ENCODE results near the gene CYB5B. TPM values are rescaled to one million over a fixed set of nuclear protein-coding genes. Genes with fewer than 3 reads are reported as not detected.
"Not testable (repeated sequence)": the region's sequence is repeated elsewhere in the genome, so short reads cannot be mapped to it uniquely, and the experiment has no call there.

Gene CYB5B
- polyA plus RNA-seq, 4 donors: 124 to 150 (median 131) TPM

DNA sequence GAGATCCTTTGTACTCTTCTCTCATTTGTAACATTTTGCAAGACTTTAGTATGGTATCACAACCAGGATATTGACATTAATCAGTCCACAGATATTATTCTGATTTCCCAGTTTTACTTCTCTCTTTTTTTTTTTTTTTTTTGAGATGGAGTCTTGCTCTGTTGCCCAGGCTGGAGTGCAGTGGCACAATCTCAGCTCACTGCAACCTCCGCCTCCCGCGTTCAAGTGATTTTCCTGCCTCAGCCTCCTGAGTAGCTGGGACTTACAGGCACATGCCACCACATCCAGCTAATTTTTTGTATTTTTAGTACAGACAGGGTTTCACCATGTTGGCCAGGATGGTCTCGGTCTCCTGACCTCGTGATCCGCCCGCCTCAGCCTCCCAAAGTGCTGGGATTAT is 16.6 kb downstream of the CYB5B start:
- not testable (repeated sequence) for DNase-seq (ENCODE audit: low read depth in 4 of 4, low spot score in 2 of 4)

DNA sequence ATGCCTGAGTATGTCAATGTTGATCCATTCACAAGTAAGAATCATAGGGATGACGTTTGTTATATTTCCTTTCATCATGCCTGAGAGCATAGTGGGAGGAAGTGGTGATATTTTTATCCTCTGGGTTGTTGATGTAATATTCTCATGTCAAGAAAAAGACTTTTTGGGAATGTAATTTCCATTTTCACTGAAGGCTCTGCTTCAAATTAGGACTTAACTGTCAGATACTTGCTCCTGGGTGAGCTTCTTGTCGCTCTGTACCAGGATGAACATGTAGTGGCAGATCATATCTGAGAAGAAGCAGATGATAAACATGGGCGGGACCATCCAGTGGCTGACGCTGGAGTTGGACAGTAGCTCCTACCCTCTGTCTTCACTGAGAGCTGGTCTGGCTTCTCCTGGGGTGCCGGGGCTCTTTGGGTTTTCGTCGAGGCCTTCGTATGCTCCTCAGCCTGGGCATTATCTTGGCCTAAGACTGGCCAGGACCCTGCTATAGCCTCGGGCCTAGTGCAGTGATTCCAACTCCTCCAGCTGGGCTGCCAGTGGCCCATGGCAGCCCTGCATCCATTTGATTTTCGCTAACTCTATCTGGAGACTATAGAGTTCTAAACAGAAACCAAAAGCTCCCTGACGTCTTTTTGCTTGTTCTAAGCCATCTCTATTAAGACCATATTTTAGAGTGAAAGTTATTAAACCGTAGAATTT is 19.7 kb downstream of the CYB5B start:
- no peak for DNase-seq (ENCODE audit: low read depth in 4 of 4, low spot score in 2 of 4)

DNA sequence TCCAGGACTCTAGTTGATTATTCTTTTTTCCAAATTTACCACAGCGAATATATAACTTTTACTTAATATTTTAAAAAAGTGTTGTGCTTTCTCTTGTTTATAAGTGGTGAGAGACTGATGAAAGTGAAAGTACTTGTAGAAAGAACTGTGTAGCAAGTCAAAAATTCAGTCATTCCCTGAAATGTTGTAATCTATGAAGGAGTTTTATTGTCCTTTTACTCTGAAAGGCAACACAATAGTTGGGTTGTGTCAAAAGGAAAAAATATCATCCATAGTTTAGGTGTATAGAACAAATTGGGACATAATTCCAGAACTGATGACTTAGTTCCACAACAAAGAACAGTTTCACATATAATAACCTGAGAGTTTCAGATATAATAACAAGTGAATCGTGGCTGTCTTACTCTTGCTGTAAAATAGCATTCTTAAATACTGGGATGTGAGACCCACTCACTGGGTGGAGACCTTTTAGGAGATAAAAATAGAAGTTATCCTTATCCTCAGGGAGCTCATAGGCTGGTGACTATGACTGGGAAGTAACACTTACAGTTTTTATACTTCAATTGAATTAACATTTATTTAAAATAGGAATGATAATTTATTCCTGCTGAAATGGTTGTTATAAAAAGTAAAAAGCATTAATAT is 20.6 kb downstream of the CYB5B start:
- no peak for DNase-seq (ENCODE audit: low read depth in 4 of 4, low spot score in 2 of 4)

DNA sequence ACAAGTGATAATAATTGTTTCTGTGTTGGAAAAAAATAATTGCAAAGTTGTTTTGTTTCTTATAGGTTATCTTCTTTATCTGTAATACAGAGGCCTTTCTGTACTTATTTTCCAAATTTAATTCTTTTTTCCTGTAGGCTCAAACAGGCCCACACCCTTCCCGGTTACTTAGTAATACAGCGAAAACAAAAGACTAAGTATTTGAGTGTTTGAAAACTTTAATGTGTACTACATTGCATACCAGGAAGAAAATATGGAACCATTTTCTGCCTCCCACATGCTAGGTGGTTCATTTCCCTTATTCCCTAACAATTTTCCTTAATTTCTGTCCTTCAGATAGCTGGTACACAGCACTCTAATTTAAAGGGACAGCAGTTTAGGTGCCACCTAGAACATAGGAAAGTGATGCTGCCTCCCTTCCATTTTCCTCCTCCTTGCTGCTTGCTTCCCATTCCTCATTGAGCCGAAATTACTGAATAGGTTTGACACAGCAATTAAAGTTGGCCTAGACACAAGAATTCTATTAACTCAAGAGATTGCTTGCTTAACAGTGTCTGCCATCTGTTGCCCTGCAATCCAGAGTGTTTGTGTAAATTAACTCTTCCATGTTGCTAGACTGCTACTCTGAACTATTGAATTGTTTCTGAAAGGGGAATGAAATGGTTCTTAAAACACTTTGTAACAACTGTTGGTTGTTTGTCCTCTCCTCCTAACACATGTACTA is 24.2 kb downstream of the CYB5B start:
- no peak for DNase-seq (ENCODE audit: low read depth in 4 of 4, low spot score in 2 of 4)

DNA sequence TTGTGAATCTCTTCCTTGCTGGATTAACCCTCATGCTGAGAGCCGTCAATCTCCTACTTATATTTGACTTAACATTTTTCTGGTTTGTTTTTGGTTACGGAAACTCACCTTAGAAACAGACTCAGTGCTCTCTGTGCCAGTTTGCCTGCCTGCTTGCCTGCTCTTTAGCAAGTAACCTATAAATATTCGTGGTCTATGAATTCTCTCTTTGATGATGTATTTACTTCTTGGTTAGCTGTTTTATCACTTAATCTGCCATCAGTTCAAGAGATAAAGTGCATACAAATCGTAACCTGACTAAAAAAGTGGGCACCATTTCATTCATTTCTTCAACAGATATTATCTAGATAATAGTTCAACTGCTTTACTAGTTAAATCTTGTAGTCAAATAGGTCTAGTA is 26.7 kb downstream of the CYB5B start:
- DNase-seq (ENCODE audit: low read depth in 4 of 4, low spot score in 2 of 4): no peak

DNA sequence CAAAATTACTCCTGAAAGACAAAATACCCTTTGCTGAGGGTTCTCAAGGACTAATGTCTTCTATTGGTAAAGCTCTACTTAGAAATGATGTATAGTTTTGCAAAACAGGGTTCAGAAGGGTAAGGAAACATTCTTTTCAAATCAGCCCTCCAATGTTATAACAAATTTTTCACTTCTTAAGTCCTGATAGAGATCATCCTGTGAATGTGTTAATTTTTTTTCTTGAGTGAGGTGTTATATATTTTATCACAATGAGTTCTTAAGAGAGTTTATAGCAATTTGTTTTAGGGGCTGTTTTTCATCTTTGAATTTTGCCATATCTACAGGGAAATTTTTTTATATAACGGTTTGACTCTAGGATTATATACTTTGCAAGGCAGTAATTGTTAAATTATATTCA is 29.5 kb downstream of the CYB5B start:
- DNase-seq (ENCODE audit: low read depth in 4 of 4, low spot score in 2 of 4): no peak

DNA sequence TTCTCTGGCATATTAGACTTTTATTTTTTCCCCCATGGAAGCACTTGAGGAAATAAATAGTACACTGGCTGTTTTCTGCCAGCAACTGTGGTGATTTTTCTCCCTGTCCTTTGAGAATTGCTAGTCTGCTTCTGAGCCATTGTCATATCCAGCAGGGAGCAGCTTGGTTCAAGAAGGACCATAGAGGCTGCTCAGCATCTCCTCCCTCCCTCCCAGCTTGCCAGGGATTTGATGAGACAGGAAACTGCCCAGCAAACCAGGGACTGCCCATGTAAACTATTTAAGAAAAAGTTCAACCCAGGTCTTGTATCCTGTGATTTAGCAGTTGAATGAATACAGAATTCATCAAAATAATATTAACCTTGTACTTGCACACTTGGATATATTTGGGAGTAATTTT is 39.5 kb downstream of the CYB5B start:
- no peak for DNase-seq (ENCODE audit: low read depth in 4 of 4, low spot score in 2 of 4)

DNA sequence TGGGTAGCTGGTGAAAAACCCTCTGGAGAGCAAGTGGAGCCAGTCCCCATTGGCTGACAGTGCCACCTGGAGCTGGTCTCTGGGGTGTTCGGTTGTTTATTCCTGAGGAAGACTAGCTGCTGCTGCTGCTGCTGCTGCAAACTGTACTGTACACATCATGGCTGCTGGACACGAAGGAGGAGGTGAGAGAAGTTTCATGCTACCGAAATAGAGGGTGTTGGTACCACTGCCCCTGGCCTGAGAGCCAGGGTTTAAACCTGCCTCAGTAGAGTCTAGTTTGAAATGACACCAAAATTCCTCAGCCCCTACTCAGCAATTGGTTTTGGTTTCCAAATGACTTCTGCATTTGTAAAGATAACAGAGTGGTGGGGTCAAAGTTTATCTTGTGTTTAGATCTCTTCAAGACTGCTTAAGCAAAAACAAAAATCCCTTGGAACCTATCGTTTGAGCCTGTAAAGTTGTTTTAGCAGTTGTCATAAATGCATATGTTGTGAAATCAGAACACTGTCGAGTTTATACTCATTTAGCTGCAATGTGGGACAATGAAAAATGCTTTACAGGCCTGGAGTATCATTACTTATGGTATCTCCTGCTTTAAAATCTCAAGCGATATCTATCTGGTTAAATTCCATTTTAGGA is 40.8 kb downstream of the CYB5B start:
- no peak for DNase-seq (ENCODE audit: low read depth in 4 of 4, low spot score in 2 of 4)

DNA sequence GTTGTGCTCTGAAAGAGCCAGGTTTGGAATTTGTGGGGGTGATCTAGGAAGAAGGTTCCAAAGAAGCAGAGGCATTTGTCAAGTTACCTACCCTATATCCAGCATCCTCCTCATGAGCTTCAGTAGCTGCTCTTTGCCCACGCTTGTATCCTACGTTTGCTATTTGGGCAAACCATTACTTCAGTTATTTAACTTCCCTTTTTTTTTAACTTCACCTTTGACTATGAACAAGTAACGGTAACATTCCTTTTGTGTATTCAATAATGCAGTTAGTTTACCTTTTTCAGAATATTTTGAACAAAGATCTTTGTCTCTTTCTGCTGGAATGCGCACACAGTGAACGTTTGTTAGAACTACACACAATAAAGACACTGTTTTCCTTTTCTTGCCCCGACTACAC is 41.5 kb downstream of the CYB5B start:
- no peak for DNase-seq (ENCODE audit: low read depth in 4 of 4, low spot score in 2 of 4)

DNA sequence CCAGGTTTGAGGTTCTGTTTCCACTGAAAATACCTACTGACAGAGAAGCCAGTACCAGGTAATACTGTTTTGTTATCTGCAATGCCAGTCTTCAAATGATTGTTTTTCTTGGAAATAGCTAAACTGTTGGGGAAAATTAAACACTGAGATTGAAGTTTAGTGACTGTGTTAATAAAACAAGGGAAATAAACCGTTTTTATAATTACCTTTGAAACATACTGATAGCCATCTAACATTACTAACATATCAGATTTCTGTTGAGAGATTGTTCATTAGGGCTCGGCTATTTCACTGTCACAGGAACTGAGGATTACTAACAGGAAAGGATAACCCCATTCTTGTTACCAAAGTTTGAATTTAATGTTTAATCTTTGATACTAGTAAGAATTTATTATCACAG is 42.1 kb downstream of the CYB5B start:
- DNase-seq (ENCODE audit: low read depth in 4 of 4, low spot score in 2 of 4): no peak

DNA sequence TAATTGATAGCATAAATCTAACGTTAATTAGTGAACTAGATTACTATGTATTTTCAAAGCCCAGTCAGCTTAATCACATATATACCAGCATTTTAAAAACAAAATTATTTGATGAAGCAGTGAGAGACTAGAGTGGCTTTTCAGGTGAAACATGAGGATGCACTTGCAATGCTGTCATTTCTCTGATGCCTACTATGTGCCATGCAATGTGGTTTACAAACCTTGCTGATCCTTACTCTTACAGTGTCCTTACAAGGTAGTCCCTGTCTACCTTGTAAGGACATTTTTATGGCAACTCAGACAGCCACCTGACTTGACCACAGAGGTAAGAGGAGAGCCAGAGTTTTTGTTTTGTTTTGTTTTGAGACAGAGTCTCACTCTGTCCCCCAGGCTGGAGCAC is 42.7 kb downstream of the CYB5B start:
- DNase-seq (ENCODE audit: low read depth in 4 of 4, low spot score in 2 of 4): no peak

DNA sequence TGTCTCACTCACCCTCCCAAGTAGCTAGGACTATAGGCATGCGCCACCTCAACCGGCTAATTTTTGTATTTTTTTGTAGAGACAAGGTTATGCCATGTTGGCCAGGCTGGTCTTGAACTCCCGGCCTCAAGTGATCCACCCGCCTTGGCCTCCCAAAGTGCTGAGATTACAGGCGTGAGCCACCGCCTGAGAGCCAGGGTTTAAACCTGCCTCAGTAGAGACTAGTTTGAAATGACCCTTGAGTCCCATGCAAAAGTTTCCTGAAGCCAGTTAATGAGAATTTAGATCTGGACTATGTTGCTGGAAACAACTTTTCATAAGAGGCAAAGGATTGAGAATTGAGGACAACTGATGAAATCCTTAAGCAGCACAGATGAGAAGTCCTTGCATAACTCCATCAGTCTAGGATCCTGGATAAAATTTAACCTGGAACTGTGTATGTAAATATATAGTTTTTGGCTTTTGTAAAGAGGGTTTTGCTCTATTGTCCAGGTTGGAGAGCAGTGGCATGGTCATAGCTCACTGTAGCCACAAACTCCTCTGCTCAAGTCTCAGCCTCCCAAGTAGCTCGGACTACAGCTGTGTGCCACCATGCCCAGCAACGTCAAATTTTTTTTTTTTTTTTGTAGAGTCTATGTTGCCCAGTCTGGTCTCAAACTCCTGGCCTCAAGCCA is 43.2 kb downstream of the CYB5B start:
- no peak for DNase-seq (ENCODE audit: low read depth in 4 of 4, low spot score in 2 of 4)

DNA sequence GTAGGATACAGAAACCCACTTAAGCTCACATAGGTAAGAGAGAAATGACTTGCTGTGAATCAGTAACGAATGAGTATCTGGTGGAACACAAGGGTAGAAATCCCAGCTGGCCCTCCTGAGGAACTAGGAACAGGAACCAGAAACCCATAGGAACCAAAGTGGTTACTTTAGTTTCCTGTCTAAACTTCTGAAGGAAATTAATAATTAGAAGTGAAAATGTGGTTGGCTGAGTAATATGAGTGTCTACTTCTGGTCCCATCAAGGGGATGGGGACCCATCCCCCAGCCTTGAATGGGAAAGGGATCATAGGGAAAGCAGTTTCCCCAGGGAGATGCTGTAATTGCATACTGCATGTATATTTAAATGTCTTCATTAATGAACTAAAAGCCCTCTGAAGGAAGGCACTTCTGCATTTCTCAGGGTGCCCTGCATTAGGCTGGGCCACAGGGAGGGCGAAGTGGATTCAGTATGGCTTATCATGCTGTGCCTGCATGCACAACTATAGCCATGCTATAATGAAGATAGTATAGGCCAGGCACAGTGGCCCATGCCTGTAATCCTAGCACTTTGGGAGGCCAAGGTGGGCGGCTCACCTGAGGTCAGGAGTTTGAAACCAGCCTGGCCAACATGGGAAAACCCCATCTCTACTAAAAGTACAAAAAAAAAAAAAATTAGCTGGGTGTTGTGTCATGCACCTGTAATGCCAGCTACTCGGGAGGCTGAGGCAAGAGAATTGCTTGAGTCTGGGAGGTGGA is 45.6 kb downstream of the CYB5B start:
- DNase-seq (ENCODE audit: low read depth in 4 of 4, low spot score in 2 of 4): no peak

DNA sequence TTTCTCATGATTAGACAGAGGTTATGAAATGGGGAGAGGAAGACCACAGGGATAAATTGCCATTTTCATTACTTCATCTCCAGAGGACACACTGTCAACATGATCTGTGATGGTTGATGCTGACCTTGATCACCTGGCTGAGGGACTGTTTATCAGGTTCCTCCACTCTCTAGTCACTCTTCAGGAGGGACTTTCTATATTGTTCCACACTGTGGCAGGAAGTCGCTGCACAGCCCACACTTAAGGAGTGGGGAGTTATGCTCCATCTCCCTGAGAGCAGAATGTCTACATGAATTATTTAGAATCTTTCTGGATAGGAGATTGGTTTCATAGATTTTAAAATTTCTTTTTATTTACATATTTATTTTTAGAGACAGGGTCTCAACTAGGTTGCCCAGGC is 46.7 kb downstream of the CYB5B start:
- no peak for DNase-seq (ENCODE audit: low read depth in 4 of 4, low spot score in 2 of 4)

DNA sequence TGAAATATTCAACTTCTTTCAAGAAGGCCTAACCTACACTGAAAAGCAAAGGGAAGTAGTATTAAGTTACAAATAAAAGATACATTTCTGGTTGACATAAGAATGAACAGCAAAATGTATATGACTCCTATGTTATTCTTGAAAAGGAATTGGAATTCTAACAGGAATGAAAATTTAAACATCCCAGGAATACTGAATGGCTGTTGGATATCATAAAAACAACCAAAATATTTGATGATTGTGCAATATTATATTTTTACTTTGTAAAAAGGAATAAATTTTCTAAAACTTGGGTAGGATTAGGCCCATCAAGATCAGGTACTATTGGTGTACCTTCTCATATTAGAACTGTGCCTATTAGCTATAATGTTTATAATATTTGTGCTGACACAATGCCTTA is 50.0 kb downstream of the CYB5B start:
- DNase-seq (ENCODE audit: low read depth in 4 of 4, low spot score in 2 of 4): no peak

DNA sequence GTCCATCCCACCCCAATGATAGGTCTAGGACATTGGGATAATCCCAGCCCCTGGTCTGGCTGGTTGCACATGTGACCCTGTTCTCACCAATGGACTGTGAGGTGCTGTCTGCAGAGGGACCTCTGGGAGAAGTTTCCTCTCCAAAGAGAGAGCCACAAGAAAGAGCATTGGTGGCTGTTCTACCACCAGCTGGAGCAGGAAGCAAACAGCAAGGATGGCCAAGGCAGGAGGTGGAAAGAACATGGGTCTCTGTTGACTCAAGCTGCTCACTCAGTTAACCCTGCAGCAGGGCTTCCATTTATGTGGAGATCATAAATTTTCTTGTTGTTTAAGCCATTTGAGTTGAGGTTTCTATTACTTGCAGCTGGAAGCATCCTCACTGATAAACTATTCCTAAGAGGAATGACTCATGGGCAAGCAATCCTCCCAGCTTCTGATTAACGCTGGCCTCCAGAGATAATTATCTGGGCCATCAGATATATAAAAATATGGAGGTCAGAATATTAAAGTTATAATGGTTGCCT is 52.6 kb downstream of the CYB5B start:
- no peak for DNase-seq (ENCODE audit: low read depth in 4 of 4, low spot score in 2 of 4)

DNA sequence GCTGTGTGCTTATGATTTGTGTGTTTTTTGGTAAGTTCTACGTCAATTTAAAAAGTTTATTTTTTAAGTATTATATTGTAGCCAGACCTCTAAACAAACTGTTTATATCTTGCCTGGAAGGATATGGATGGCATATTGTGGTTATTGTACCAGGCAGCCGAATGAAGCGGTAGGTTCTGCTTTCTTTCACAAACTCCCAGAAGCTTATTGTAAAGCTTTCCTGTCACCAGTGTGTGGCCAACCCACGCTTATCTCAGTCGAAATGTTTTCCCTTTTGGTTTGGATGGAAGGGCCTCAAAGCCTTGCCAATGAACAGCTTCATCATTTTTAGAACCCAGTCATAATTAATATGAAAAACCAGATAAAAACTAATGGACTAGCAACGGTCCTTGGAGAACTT is 53.1 kb downstream of the CYB5B start:
- DNase-seq (ENCODE audit: low read depth in 4 of 4, low spot score in 2 of 4): no peak

DNA sequence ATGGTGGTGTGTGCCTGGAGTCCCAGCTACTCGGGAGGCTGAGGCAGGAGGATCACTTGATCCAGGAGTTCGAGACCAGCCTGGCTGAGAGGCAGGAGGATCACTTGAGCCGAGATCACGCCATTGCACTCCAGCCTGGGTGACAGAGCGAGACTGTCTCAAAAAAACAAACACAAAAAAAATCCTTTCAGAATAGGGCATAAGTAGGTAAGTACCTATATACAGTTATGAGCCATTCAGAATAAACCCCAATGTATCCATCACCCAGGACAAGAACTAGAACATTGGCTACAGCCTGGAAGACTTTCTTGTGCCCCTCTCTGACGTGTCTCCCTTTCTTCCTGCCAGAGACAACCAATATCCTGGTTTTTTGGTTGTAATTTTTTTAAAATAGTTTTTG is 54.3 kb downstream of the CYB5B start:
- DNase-seq (ENCODE audit: low read depth in 4 of 4, low spot score in 2 of 4): no peak

DNA sequence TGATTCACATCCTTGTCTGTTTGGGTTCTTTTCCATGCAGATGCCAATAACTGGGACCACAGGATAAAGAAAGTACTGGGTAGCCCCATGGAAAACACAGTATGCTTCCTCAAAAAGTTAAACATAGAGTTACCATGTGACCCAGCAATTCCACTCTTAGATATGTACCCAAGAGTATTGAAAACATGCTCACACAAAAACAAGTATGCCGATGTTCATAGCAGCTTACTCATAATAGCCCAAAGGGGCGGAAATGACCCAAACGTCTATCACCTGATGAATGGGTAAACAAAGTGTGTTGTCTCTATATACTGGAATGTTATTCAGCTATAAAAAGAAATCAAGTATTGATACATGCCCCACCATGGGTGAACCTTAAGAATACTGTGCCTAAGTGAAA is 55.4 kb downstream of the CYB5B start:
- no peak for DNase-seq (ENCODE audit: low read depth in 4 of 4, low spot score in 2 of 4)

DNA sequence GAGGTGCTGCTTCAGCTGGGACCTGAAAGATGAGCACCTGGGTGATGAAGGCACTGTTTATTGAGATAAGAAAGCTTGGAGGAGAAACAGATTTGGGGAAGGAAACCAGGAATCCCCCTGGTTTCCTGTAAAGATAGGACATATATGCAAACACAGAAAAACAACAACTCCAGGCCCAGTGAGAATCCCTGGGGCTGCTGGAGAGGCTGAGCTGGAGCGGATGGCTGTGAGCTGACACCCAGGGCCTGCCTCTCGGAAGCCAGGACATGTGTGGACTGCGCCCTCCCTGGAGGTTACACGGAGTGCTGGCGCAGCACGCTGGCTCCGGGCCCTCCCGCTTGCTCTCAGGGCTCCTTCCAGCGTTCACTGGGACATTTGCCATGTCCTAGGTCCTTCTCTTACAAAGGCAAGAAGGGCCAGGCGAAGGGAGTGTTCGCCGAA is 57.5 kb downstream of the CYB5B start:
- peak in 2 of 4 donors; percentile 21 to 41 for DNase-seq (ENCODE audit: low read depth in 4 of 4, low spot score in 2 of 4)
